Trophoblast cell (in vitro differentiated cells and primary cell): ENCODE data around the gene LTF.

Experiments
- DNase-seq, 2 donors: peaks; one replicate each; pipeline ENCODE4 v3.0.0-alpha.2; 2016
- H2AFZ ChIP-seq: 2 replicates; pipeline ENCODE4 v1.6.1; 2013; ENCODE audit warnings: low read length, moderate library complexity, mild to moderate bottlenecking; ENCODE audit not compliant: insufficient read depth, poor library complexity
- H2AK5ac ChIP-seq: 2 replicates; pipeline ENCODE4 v1.6.1; 2013; ENCODE audit warnings: mild to moderate bottlenecking, low read length
- H2BK120ac ChIP-seq: 2 replicates; pipeline ENCODE4 v1.6.1; 2013; ENCODE audit warnings: low read length, mild to moderate bottlenecking, moderate library complexity; ENCODE audit not compliant: insufficient read depth, poor library complexity
- H2BK12ac ChIP-seq: 2 replicates; pipeline ENCODE4 v1.6.1; 2013; ENCODE audit warnings: mild to moderate bottlenecking, low read length, moderate library complexity
- H2BK5ac ChIP-seq: 2 replicates; pipeline ENCODE4 v1.6.1; 2013; ENCODE audit warnings: low read length, low read depth, moderate library complexity, mild to moderate bottlenecking; ENCODE audit not compliant: poor library complexity
- H3K14ac ChIP-seq: 2 replicates; pipeline ENCODE4 v1.6.1; 2013; ENCODE audit warnings: mild to moderate bottlenecking, low read length
- H3K18ac ChIP-seq: 2 replicates; pipeline ENCODE4 v1.6.1; 2013; ENCODE audit warnings: mild to moderate bottlenecking, low read length
- H3K23ac ChIP-seq: 2 replicates; pipeline ENCODE4 v1.6.1; 2013; ENCODE audit warnings: low read length
- H3K27ac ChIP-seq: 2 replicates; pipeline ENCODE4 v1.5.1; 2013; ENCODE audit warnings: low read depth, mild to moderate bottlenecking, inconsistent platforms, low read length, moderate library complexity
- H3K27me3 ChIP-seq: 2 replicates; pipeline ENCODE4 v1.6.1; 2013; ENCODE audit warnings: inconsistent platforms, mild to moderate bottlenecking, low read length, moderate library complexity; ENCODE audit not compliant: insufficient read depth
- H3K36me3 ChIP-seq, 2 experiments: 1 replicate in 1 of 2; 2 replicates in 1 of 2; pipeline ENCODE4 v1.6.1; 2013; ENCODE audit warnings: low read length in 2 of 2, mild to moderate bottlenecking in 2 of 2, moderate library complexity in 1 of 2; ENCODE audit not compliant: insufficient read depth in 2 of 2, control insufficient read depth in 1 of 2
- H3K4ac ChIP-seq: 2 replicates; pipeline ENCODE4 v1.6.1; 2013; ENCODE audit warnings: low read depth, mild to moderate bottlenecking, low read length, moderate library complexity
- H3K4me1 ChIP-seq, 2 experiments: 1 replicate in 1 of 2; 2 replicates in 1 of 2; pipeline ENCODE4 v1.6.1; 2013; ENCODE audit warnings: low read length in 2 of 2, mild to moderate bottlenecking in 2 of 2, moderate library complexity in 1 of 2; ENCODE audit not compliant: insufficient read depth in 2 of 2, control insufficient read depth in 1 of 2
- H3K4me2 ChIP-seq: 2 replicates; pipeline ENCODE4 v1.6.1; 2013; ENCODE audit warnings: inconsistent platforms, mild to moderate bottlenecking, low read length, moderate library complexity
- H3K4me3 ChIP-seq: 2 replicates; pipeline ENCODE4 v1.5.1; 2013; ENCODE audit warnings: mild to moderate bottlenecking, low read depth, low read length, inconsistent platforms
- H3K79me1 ChIP-seq: one replicate; pipeline ENCODE4 v1.6.1; 2013; ENCODE audit warnings: low read length
- H3K79me2 ChIP-seq: 2 replicates; pipeline ENCODE4 v1.6.1; 2013; ENCODE audit warnings: low read length, mild to moderate bottlenecking; ENCODE audit not compliant: control insufficient read depth, insufficient read depth, poor library complexity
- H3K9ac ChIP-seq: 2 replicates; pipeline ENCODE4 v1.6.1; 2013; ENCODE audit warnings: mild to moderate bottlenecking, low read length
- H3K9me3 ChIP-seq: 2 replicates; pipeline ENCODE4 v1.6.1; 2013; ENCODE audit warnings: low read depth, mild to moderate bottlenecking, control low read depth, inconsistent platforms, low read length; ENCODE audit not compliant: insufficient read depth
- H4K12ac ChIP-seq: 2 replicates; pipeline ENCODE4 v1.6.1; 2013; ENCODE audit warnings: low read depth, mild to moderate bottlenecking, low read length, moderate library complexity
- H4K8ac ChIP-seq: 2 replicates; pipeline ENCODE4 v1.6.1; 2013; ENCODE audit warnings: low read depth, mild to moderate bottlenecking, low read length, moderate library complexity
- H4K91ac ChIP-seq: one replicate; pipeline ENCODE4 v1.6.1; 2013; ENCODE audit warnings: low read depth, mild to moderate bottlenecking, low read length, moderate library complexity
- WGBS: extraction: QIAGEN DNeasy Blood & Tissue Kit; methylation state at CpG from one replicate; pipeline ENCODE4 v1.1.7; 2013; ENCODE audit warnings: missing lambda C conversion rate; ENCODE audit not compliant: insufficient read length, insufficient coverage; ENCODE audit errors: extremely low coverage; 5-methylcytosine and 5-hydroxymethylcytosine counted together

Gene LTF

DNA sequence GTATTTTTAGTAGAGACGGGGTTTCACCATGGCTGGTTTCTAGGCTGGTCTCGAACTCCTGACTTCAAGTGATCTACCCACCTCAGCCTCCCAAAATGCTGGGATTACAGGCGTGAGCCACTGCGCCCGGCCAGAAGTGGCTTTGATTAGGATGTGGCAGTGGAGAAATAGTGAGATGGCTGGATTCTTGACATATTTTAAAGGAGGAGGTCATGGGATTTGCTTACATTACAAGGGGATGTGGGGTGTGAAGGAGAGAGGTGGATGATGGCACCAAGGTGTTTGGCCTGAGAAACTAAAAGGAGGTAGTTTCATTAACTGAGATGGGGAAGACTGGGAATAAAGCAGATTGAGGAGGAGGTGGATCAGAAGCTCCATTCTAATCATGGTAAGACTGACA is 15.0 kb upstream of the LTF start:
- no peaks in the 10 kb centered on the region for H3K36me3 ChIP-seq
- no peak overlapping the region for H3K23ac ChIP-seq
- no peak overlapping the region for H2AK5ac ChIP-seq
- H3K27ac ChIP-seq: no peak overlapping the region
- WGBS: no CpG with 5 or more reads among the region's 5 CpGs
- no peak overlapping the region for H2BK120ac ChIP-seq
- no peak overlapping the region for H2BK5ac ChIP-seq
- H3K4me2 ChIP-seq: no peak overlapping the region
- H3K9me3 ChIP-seq: peaks cover 3% of the 10 kb centered on the region
- no peak overlapping the region for H3K4ac ChIP-seq
- H3K27me3 ChIP-seq: no peaks in the 10 kb centered on the region
- H3K79me2 ChIP-seq: no peaks in the 10 kb centered on the region
- H2AFZ ChIP-seq: no peak overlapping the region
- no peak overlapping the region for H4K91ac ChIP-seq
- DNase-seq: no peak
- no peaks in the 10 kb centered on the region for H3K79me1 ChIP-seq
- no peak overlapping the region for H4K12ac ChIP-seq
- no peak overlapping the region for H4K8ac ChIP-seq
- H2BK12ac ChIP-seq: no peak overlapping the region
- H3K4me3 ChIP-seq: no peak overlapping the region
- H3K9ac ChIP-seq: no peak overlapping the region
- H3K4me1 ChIP-seq: no peaks in the 10 kb centered on the region
- H3K18ac ChIP-seq: no peak overlapping the region
- no peak overlapping the region for H3K14ac ChIP-seq

DNA sequence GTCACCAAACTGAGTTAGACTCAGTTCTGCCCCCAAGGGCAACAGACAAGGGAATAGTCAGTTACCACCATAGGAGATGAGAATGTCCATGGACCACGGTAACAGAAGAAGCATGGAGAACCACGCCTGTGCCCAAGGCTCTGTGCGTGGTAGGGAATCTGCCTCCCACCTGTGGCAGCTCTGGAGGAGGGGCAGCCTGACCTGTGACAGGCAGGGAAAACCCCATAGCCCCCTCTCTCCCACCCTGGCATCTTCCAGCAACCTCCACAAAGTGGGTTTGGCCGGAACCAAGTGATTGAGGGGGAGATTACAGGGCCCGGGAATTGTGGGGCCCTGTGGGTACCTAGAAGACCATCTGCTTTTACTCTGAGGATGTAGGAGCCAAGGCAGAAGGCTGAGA is 14.3 kb upstream of the LTF start:
- no CpG with 5 or more reads among the region's 5 CpGs for WGBS
- Histone ChIP-seq H3K4me2 (no peak overlapping the region), H3K27ac (no peak overlapping the region), H3K4ac (no peak overlapping the region), H4K91ac (no peak overlapping the region), H3K18ac (no peak overlapping the region), H4K8ac (no peak overlapping the region), H2AFZ (no peak overlapping the region), H3K79me2 (no peaks in the 10 kb centered on the region), H3K36me3 (no peaks in the 10 kb centered on the region), H3K14ac (no peak overlapping the region), H3K4me1 (no peaks in the 10 kb centered on the region), H4K12ac (no peak overlapping the region), H3K4me3 (no peak overlapping the region), H3K27me3 (no peaks in the 10 kb centered on the region), H2BK12ac (no peak overlapping the region), H2AK5ac (no peak overlapping the region), H2BK5ac (no peak overlapping the region), H3K9me3 (peaks cover 3% of the 10 kb centered on the region), H3K79me1 (no peaks in the 10 kb centered on the region), H3K23ac (no peak overlapping the region), H2BK120ac (no peak overlapping the region), H3K9ac (no peak overlapping the region)
- DNase-seq: no peak

DNA sequence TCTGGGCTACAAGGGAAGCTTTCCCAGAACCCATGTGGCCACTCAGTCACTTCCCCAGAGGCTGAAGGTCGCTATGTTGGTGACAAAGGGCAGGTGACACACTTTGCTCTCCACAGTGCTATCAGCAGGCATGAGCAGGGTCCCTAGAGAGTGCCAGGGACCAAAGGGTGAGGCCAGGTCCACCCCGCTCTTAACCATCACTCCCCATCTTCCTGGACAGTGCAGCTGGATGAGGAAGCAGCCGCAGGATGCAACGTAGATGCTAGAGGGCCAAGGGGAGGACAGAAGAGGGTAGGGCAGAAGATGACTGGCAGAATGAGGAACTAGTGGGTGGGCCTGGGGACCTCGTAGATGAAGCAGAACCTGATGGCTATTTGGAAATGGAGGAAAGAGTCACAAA is 13.6 kb upstream of the LTF start:
- H3K79me1 ChIP-seq: no peaks in the 10 kb centered on the region
- H4K8ac ChIP-seq: no peak overlapping the region
- no peak overlapping the region for H4K91ac ChIP-seq
- no peak overlapping the region for H2AK5ac ChIP-seq
- H3K4me2 ChIP-seq: no peak overlapping the region
- no CpG with 5 or more reads among the region's 5 CpGs for WGBS
- H2BK120ac ChIP-seq: no peak overlapping the region
- no peak overlapping the region for H3K9ac ChIP-seq
- no peak overlapping the region for H2AFZ ChIP-seq
- no peaks in the 10 kb centered on the region for H3K27me3 ChIP-seq
- no peak overlapping the region for H4K12ac ChIP-seq
- H3K4me1 ChIP-seq: no peaks in the 10 kb centered on the region
- H3K27ac ChIP-seq: no peak overlapping the region
- peaks cover 3% of the 10 kb centered on the region for H3K9me3 ChIP-seq
- no peak overlapping the region for H3K14ac ChIP-seq
- no peak overlapping the region for H3K4ac ChIP-seq
- H3K79me2 ChIP-seq: no peaks in the 10 kb centered on the region
- no peaks in the 10 kb centered on the region for H3K36me3 ChIP-seq
- no peak overlapping the region for H2BK12ac ChIP-seq
- H3K4me3 ChIP-seq: no peak overlapping the region
- DNase-seq: no peak
- H2BK5ac ChIP-seq: no peak overlapping the region
- H3K18ac ChIP-seq: no peak overlapping the region
- no peak overlapping the region for H3K23ac ChIP-seq

DNA sequence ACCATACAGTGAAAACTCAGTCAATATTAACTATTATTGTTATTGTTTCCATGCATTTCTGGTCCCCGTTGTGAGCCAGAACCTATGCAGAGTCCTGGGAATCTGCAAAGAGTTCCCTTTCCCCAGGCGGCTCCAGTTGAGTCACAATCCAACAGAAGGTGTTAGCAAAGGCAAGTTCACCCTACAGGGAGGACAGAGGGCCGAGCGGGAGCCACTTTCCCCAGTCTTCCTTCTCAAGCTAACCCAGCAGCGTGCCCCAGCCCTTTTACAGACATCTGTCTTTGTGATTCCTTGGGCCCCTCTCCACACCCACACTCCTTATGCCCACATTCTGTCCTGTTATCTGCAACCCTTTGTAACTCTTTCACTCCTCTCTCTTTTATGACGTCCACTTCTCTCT is 13.1 kb upstream of the LTF start:
- no peak overlapping the region for H3K9ac ChIP-seq
- H2AK5ac ChIP-seq: no peak overlapping the region
- no peak overlapping the region for H3K27ac ChIP-seq
- H3K23ac ChIP-seq: no peak overlapping the region
- no peak overlapping the region for H4K91ac ChIP-seq
- no peak overlapping the region for H3K18ac ChIP-seq
- no peak overlapping the region for H4K12ac ChIP-seq
- no peak overlapping the region for H2BK5ac ChIP-seq
- no CpG with 5 or more reads among the region's 6 CpGs for WGBS
- H3K27me3 ChIP-seq: no peaks in the 10 kb centered on the region
- no peak overlapping the region for H3K14ac ChIP-seq
- H3K4ac ChIP-seq: no peak overlapping the region
- H3K79me2 ChIP-seq: no peaks in the 10 kb centered on the region
- no peak overlapping the region for H2BK120ac ChIP-seq
- no peak for DNase-seq
- no peak overlapping the region for H4K8ac ChIP-seq
- H2AFZ ChIP-seq: no peak overlapping the region
- no peak overlapping the region for H3K4me3 ChIP-seq
- no peak overlapping the region for H3K4me2 ChIP-seq
- H3K4me1 ChIP-seq: no peaks in the 10 kb centered on the region
- no peaks in the 10 kb centered on the region for H3K36me3 ChIP-seq
- peaks cover 3% of the 10 kb centered on the region for H3K9me3 ChIP-seq
- no peaks in the 10 kb centered on the region for H3K79me1 ChIP-seq
- no peak overlapping the region for H2BK12ac ChIP-seq
